SK-N-SH (cell line): ENCODE data around the gene ZNF189. TPM values are rescaled to one million over a fixed set of nuclear protein-coding genes. Genes with fewer than 3 reads are reported as not detected.

Experiments used
- CTCF ChIA-PET: fragments of 300-600, 350-600 bp; formaldehyde crosslinking; extraction: SDS; loops from one replicate; lab custom pipeline; 2021; lab: Yijun Ruan, JAX
- POLR2A ChIA-PET: fragments of 350-600 bp; sonication (Branson Sonifier 250); formaldehyde crosslinking; extraction: SDS; loops from one replicate; lab custom pipeline; 2020; ENCODE audit warnings: antibody characterized with exemption, inconsistent platforms; lab: Yijun Ruan, JAX
- DNase-seq: peaks from one replicate; pipeline ENCODE4 v3.0.0; 2012
- H2AFZ ChIP-seq: fragments of 200-600 bp; sonication (generic); 2 replicates; pipeline ENCODE4 v1.8.1; 2016; ENCODE audit warnings: antibody characterized with exemption, mild to moderate bottlenecking, low read depth
- H3F3A ChIP-seq: fragments of 200-600 bp; sonication (generic); replicated peaks from 2 replicates; pipeline ENCODE3; 2016; ENCODE audit warnings: antibody characterized with exemption, mild to moderate bottlenecking; ENCODE audit not compliant: insufficient read depth
- H3K27ac ChIP-seq, 2 experiments: fragments of 200-500 bp in 1 of 2; fragments of 200-600 bp in 1 of 2; sonication (Bioruptor generic) in 1 of 2; sonication (generic), shearing (Covaris generic) in 1 of 2; 2 replicates each; pipeline versions ENCODE4 v1.5.1 to v1.6.1; 2014 to 2016; ENCODE audit warnings: low read depth in 2 of 2, inconsistent platforms in 1 of 2, low read length in 1 of 2, mild to moderate bottlenecking in 1 of 2, mixed read lengths in 1 of 2
- H3K27me3 ChIP-seq: fragments of 200-600 bp; sonication (generic), shearing (Covaris generic); 2 replicates; pipeline ENCODE4 v1.6.1; 2016; ENCODE audit warnings: mixed run types; ENCODE audit not compliant: insufficient read depth
- H3K36me3 ChIP-seq, 2 experiments: fragments of 200-500 bp in 1 of 2; fragments of 200-600 bp in 1 of 2; sonication (Bioruptor generic) in 1 of 2; sonication (generic) in 1 of 2; replicated peaks in 1 of 2; 2 replicates each; pipeline versions ENCODE3 to v1.5.1; 2014 to 2016; ENCODE audit warnings: low read length in 1 of 2, mild to moderate bottlenecking in 1 of 2; ENCODE audit not compliant: insufficient read depth in 2 of 2, control insufficient read depth in 1 of 2
- H3K4me1 ChIP-seq, 2 experiments: fragments of 200-500 bp in 1 of 2; fragments of 200-600 bp in 1 of 2; sonication (Bioruptor generic) in 1 of 2; sonication (generic), shearing (Covaris generic) in 1 of 2; 2 replicates each; pipeline versions ENCODE4 v1.5.1 to v1.6.1; 2014 to 2016; ENCODE audit warnings: low read depth in 1 of 2, low read length in 1 of 2, mixed run types in 1 of 2; ENCODE audit not compliant: insufficient read depth in 2 of 2, control insufficient read depth in 1 of 2
- H3K4me2 ChIP-seq: fragments of 200-600 bp; sonication (generic), shearing (Covaris generic); 2 replicates; pipeline ENCODE4 v1.6.1; 2017; ENCODE audit warnings: mixed run types
- H3K4me3 ChIP-seq, 2 experiments: fragments of 200-500 bp in 1 of 2; fragments of 200-600 bp in 1 of 2; sonication (Bioruptor generic) in 1 of 2; sonication (generic), shearing (Covaris generic) in 1 of 2; 2 replicates each; pipeline versions ENCODE4 v1.5.1 to v1.8.1; 2014 to 2016; ENCODE audit warnings: low read depth in 2 of 2, inconsistent platforms in 1 of 2, low read length in 1 of 2, mild to moderate bottlenecking in 1 of 2, mixed read lengths in 1 of 2, moderate library complexity in 1 of 2
- H3K79me2 ChIP-seq: fragments of 200-600 bp; sonication (generic); 2 replicates; pipeline ENCODE4 v1.8.1; 2017; ENCODE audit warnings: mild to moderate bottlenecking; ENCODE audit not compliant: insufficient read depth
- H3K9ac ChIP-seq: fragments of 200-600 bp; sonication (generic); 2 replicates; pipeline ENCODE4 v1.6.1; 2017; ENCODE audit warnings: mixed run types
- H3K9me2 ChIP-seq: fragments of 200-600 bp; sonication (generic); 2 replicates; pipeline ENCODE4 v1.6.1; 2017; ENCODE audit warnings: mixed run types
- H3K9me3 ChIP-seq: fragments of 200-600 bp; sonication (generic); 2 replicates; pipeline ENCODE4 v1.6.1; 2017; ENCODE audit warnings: mixed run types, mild to moderate bottlenecking, moderate library complexity
- H4K20me1 ChIP-seq: fragments of 200-600 bp; sonication (generic); 2 replicates; pipeline ENCODE4 v1.6.1; 2017; ENCODE audit warnings: mild to moderate bottlenecking, mixed run types; ENCODE audit not compliant: insufficient read depth
- ELF1 ChIP-seq: IDR thresholded peaks from 2 replicates; pipeline ENCODE4 v1.4.0; 2012
- EP300 ChIP-seq, 2 experiments: IDR thresholded peaks; 2 replicates each; pipeline versions ENCODE4 v1.4.0 to v1.6.1; 2012; ENCODE audit warnings: borderline replicate concordance in 1 of 2, low read depth in 1 of 2, low read length in 1 of 2
- FOSL2 ChIP-seq: IDR thresholded peaks from 2 replicates; pipeline ENCODE4 v1.4.0; 2012; ENCODE audit warnings: low read depth, mild to moderate bottlenecking, moderate library complexity, borderline replicate concordance
- FOXJ3 ChIP-seq: sonication (generic); formaldehyde crosslinking; IDR thresholded peaks from 2 replicates; pipeline ENCODE4 v1.5.1; 2020; ENCODE audit warnings: mild to moderate bottlenecking, missing genetic modification reagents
- GABPA ChIP-seq: IDR thresholded peaks from 2 replicates; pipeline ENCODE4 v1.4.0; 2012; ENCODE audit warnings: low read depth, mild to moderate bottlenecking
- NRF1 ChIP-seq: IDR thresholded peaks from 2 replicates; pipeline ENCODE4 v1.6.1; 2012; ENCODE audit warnings: low read depth, mild to moderate bottlenecking, low read length
- RFX5 ChIP-seq: IDR thresholded peaks from 2 replicates; pipeline ENCODE4 v1.6.1; 2012; ENCODE audit warnings: mild to moderate bottlenecking, improper control_type of control experiment, low read length
- RXRA ChIP-seq: IDR thresholded peaks from 2 replicates; pipeline ENCODE4 v1.4.0; 2012; ENCODE audit warnings: low read depth, mild to moderate bottlenecking, borderline replicate concordance
- TCF12 ChIP-seq: IDR thresholded peaks from 2 replicates; pipeline ENCODE4 v1.4.0; 2012
- WGBS: methylation state at CpG from one replicate; pipeline ENCODE4 v1.1.6; 2017; ENCODE audit warnings: low lambda C conversion rate; 5-methylcytosine and 5-hydroxymethylcytosine counted together
- polyA plus RNA-seq, 3 experiments: library from polyadenylated mRNA; depleted of rRNA; stranded (reverse); fragments of >200 nt; gene quantifications; 2 replicates each; pipeline ENCODE4 v1.2.3, GENCODE V29; 2012
- TF ChIP-seq, protein P1 (sequence below): fragments of 200-600 bp; sonication (generic); IDR thresholded peaks from 2 replicates; pipeline ENCODE4 v1.6.1; 2017; ENCODE audit warnings: antibody characterized with exemption, mild to moderate bottlenecking, moderate library complexity
- TF ChIP-seq, protein P2 (sequence below): fragments of 150-350 bp; IDR thresholded peaks from 2 replicates; pipeline ENCODE4 v1.6.1; 2016; ENCODE audit warnings: mild to moderate bottlenecking, low read depth, low read length
- TF ChIP-seq, protein P3 (sequence below): IDR thresholded peaks from 2 replicates; pipeline ENCODE4 v1.6.1; 2012; ENCODE audit warnings: mild to moderate bottlenecking, low read depth, low read length, moderate library complexity

The ZNF189 gene
- polyA plus RNA-seq, 1 of the 3 experiments (the other 2 are of a cell fraction) = 2.9 TPM

DNA sequence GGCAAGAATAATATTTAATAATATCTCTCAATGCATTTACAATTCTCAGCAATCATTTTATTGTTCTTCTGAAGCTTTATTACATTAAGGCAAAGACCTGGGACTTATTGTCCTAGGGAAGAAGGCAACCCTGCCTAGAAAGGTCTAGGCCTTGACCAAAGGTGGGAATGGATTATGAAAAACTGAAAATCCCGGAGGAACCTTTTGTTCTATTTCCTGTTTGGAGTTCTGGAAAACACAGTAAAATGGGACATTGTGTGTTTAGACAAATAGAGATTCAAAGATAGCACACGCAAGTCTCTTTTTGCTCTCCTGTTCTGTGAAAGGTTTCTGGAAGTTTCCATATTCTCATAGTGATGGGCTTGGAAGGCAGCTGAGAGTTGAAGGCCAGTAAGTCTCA is 45.0 kb upstream of the ZNF189 start:
- no peak for DNase-seq
- Histone ChIP-seq H4K20me1 (no peaks in the 10 kb centered on the region), H3K36me3 (no peaks in the 10 kb centered on the region), H3F3A (no peaks in the 10 kb centered on the region), H3K27me3 (no peaks in the 10 kb centered on the region), H3K4me3 (no peak overlapping the region), H3K4me1 (no peaks in the 10 kb centered on the region), H3K9ac (no peak overlapping the region), H3K9me3 (no peaks in the 10 kb centered on the region), H3K4me2 (no peak overlapping the region), H2AFZ (no peak overlapping the region), H3K9me2 (no peaks in the 10 kb centered on the region)
- POLR2A ChIA-PET = no interaction called here
- WGBS = 78% methylated on average over 2 of the region's 2 CpGs
- CTCF ChIA-PET = no interaction called here
- TF ChIP-seq, protein P1, sequence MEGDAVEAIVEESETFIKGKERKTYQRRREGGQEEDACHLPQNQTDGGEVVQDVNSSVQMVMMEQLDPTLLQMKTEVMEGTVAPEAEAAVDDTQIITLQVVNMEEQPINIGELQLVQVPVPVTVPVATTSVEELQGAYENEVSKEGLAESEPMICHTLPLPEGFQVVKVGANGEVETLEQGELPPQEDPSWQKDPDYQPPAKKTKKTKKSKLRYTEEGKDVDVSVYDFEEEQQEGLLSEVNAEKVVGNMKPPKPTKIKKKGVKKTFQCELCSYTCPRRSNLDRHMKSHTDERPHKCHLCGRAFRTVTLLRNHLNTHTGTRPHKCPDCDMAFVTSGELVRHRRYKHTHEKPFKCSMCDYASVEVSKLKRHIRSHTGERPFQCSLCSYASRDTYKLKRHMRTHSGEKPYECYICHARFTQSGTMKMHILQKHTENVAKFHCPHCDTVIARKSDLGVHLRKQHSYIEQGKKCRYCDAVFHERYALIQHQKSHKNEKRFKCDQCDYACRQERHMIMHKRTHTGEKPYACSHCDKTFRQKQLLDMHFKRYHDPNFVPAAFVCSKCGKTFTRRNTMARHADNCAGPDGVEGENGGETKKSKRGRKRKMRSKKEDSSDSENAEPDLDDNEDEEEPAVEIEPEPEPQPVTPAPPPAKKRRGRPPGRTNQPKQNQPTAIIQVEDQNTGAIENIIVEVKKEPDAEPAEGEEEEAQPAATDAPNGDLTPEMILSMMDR = no peak
- TF ChIP-seq, protein P2, sequence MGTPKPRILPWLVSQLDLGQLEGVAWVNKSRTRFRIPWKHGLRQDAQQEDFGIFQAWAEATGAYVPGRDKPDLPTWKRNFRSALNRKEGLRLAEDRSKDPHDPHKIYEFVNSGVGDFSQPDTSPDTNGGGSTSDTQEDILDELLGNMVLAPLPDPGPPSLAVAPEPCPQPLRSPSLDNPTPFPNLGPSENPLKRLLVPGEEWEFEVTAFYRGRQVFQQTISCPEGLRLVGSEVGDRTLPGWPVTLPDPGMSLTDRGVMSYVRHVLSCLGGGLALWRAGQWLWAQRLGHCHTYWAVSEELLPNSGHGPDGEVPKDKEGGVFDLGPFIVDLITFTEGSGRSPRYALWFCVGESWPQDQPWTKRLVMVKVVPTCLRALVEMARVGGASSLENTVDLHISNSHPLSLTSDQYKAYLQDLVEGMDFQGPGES = no peak
- TF ChIP-seq FOSL2 (no peak), GABPA (no peak), RFX5 (no peak), FOXJ3 (CRISPR knock-in tag) (no peak), RXRA (no peak), ELF1 (no peak), EP300 (IDR thresholded peaks at IDR 0.05; ENCODE audit: borderline replicate concordance in 1 of 2, low read depth in 1 of 2, low read length in 1 of 2) (no peak), NRF1 (no peak), TCF12 (no peak)
- TF ChIP-seq, protein P3, sequence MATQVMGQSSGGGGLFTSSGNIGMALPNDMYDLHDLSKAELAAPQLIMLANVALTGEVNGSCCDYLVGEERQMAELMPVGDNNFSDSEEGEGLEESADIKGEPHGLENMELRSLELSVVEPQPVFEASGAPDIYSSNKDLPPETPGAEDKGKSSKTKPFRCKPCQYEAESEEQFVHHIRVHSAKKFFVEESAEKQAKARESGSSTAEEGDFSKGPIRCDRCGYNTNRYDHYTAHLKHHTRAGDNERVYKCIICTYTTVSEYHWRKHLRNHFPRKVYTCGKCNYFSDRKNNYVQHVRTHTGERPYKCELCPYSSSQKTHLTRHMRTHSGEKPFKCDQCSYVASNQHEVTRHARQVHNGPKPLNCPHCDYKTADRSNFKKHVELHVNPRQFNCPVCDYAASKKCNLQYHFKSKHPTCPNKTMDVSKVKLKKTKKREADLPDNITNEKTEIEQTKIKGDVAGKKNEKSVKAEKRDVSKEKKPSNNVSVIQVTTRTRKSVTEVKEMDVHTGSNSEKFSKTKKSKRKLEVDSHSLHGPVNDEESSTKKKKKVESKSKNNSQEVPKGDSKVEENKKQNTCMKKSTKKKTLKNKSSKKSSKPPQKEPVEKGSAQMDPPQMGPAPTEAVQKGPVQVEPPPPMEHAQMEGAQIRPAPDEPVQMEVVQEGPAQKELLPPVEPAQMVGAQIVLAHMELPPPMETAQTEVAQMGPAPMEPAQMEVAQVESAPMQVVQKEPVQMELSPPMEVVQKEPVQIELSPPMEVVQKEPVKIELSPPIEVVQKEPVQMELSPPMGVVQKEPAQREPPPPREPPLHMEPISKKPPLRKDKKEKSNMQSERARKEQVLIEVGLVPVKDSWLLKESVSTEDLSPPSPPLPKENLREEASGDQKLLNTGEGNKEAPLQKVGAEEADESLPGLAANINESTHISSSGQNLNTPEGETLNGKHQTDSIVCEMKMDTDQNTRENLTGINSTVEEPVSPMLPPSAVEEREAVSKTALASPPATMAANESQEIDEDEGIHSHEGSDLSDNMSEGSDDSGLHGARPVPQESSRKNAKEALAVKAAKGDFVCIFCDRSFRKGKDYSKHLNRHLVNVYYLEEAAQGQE = no peak
- TF ChIP-seq, all 33 proteins: peak for 0
- Histone ChIP-seq H3K27ac (no peak overlapping the region), H3K79me2 (no peaks in the 10 kb centered on the region)
